ENCODE measurements around the gene CDON. TPM values are rescaled to one million over a fixed set of nuclear protein-coding genes. Genes with fewer than 3 reads are reported as not detected.

CDON gene
- total and polyA plus RNA-seq, 2 donors (not counting 1 experiment from before 2014, with no cell fraction given): 0.01 TPM; not detected in 1

DNA sequence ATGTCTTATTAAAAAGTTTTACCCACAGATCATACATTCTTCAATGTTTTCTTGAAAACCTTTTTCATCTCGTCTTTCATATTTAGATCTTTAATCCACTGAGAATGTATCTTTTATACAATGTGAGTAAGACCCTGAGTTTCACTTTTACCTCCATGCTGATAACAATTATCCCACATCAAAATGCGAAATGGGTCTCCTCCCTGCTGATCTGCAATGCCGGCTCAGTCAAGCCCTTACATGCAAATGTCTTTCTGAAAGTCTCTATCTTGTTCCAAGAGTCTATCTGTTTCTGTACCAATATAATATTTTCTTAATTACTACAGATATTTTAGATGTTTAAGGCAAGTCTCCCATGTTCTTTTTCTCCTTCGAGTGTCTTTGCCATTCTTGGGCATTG, 50.9 kb downstream of the CDON start:
- Mint-ChIP-seq H3K4me3 (no peak overlapping the region), H3K27ac (no peak overlapping the region), H3K4me1 (no peaks in the 10 kb centered on the region), H3K27me3 (peaks cover 14% of the 10 kb centered on the region), H3K9me3 (ENCODE audit: insufficient read depth) (no peaks in the 10 kb centered on the region)
- ATAC-seq (ENCODE audit: low read depth) (no peak), DNase-seq (no peak)
- no peak overlapping the region for H3K9ac ChIP-seq (ENCODE audit: low read length)
- no peak overlapping the region for H3K27ac ChIP-seq (ENCODE audit: low read length in 2 of 2)
- H3K79me2 ChIP-seq (ENCODE audit: control insufficient read depth, insufficient read depth, low read length): no peaks in the 10 kb centered on the region
- no peak overlapping the region for H2AFZ ChIP-seq (ENCODE audit: insufficient read depth, low read depth, low read length, poor library complexity, severe bottlenecking)
- H3K9me3 ChIP-seq (ENCODE audit: control extremely low read depth in 1 of 3, control insufficient read depth in 2 of 3, insufficient read depth in 1 of 3, low read length in 2 of 3): no peaks in the 10 kb centered on the region
- TF ChIP-seq, protein P1, sequence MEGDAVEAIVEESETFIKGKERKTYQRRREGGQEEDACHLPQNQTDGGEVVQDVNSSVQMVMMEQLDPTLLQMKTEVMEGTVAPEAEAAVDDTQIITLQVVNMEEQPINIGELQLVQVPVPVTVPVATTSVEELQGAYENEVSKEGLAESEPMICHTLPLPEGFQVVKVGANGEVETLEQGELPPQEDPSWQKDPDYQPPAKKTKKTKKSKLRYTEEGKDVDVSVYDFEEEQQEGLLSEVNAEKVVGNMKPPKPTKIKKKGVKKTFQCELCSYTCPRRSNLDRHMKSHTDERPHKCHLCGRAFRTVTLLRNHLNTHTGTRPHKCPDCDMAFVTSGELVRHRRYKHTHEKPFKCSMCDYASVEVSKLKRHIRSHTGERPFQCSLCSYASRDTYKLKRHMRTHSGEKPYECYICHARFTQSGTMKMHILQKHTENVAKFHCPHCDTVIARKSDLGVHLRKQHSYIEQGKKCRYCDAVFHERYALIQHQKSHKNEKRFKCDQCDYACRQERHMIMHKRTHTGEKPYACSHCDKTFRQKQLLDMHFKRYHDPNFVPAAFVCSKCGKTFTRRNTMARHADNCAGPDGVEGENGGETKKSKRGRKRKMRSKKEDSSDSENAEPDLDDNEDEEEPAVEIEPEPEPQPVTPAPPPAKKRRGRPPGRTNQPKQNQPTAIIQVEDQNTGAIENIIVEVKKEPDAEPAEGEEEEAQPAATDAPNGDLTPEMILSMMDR (IDR thresholded peaks at IDR 0.05): no peak
- no peak for TF ChIP-seq EZH2 (IDR thresholded peaks at IDR 0.05; ENCODE audit: borderline replicate concordance, insufficient read depth, low read depth, low read length, poor library complexity, severe bottlenecking)
- H3K27me3 ChIP-seq (replicated peaks in 1 of 4; ENCODE audit: control extremely low read depth in 1 of 4, control insufficient read depth in 3 of 4, insufficient read depth in 4 of 4, low read length in 3 of 4): no peaks in the 10 kb centered on the region
- no peaks in the 10 kb centered on the region for H3K4me1 ChIP-seq (ENCODE audit: control insufficient read depth in 2 of 2, insufficient read depth in 2 of 2, low read length in 2 of 2)
- ChIA-PET CTCF (no interaction called here), POLR2A (no interaction called here)
- H3K4me3 ChIP-seq (ENCODE audit: control extremely low read depth in 1 of 5, extremely low read depth in 1 of 5, insufficient read depth in 1 of 5, low read depth in 2 of 5, low read length in 4 of 5): no peak overlapping the region
- no peaks in the 10 kb centered on the region for H3K36me3 ChIP-seq (replicated peaks in 1 of 2; ENCODE audit: control extremely low read depth in 1 of 2, control insufficient read depth in 1 of 2, extremely low read depth in 1 of 2, insufficient read depth in 2 of 2, low read length in 1 of 2)
- intact Hi-C loops (cut with micrococcal nuclease): no loop called here
- H3K4me2 ChIP-seq (replicated peaks; ENCODE audit: low read depth, low read length, poor library complexity, severe bottlenecking): no peak overlapping the region
- no peaks in the 10 kb centered on the region for H4K20me1 ChIP-seq (ENCODE audit: control insufficient read depth, insufficient read depth, low read length, poor library complexity, severe bottlenecking)
- WGBS (ENCODE audit: insufficient coverage): no CpG with 5 or more reads among the region's 4 CpGs

DNA sequence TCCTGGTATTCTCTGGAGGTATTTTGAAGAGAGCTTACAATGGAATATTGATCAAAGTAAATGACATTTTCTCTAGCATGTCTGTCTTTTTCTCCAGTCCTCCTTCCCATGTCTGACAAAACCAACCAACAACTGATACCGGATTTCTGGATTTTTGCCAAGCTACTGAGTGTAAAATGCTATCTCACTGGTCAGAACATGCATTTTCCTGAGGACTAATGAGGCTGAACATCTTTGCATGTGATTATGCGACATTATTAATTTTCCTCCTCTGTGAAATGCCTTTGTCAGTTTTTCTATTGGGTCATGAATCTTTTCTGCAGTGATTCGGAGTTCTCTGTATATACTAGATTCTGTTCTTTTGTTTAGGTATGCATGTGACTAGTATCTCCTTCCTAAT, 51.4 kb downstream of the CDON start:
- no peaks in the 10 kb centered on the region for H3K27me3 ChIP-seq (replicated peaks in 1 of 4; ENCODE audit: control extremely low read depth in 1 of 4, control insufficient read depth in 3 of 4, insufficient read depth in 4 of 4, low read length in 3 of 4)

More for the DNA sequence above, 51.4 kb downstream of the CDON start:
- Histone ChIP-seq H3K27ac (ENCODE audit: low read length in 2 of 2) (no peak overlapping the region), H3K4me1 (ENCODE audit: control insufficient read depth in 2 of 2, insufficient read depth in 2 of 2, low read length in 2 of 2) (no peaks in the 10 kb centered on the region), H3K79me2 (ENCODE audit: control insufficient read depth, insufficient read depth, low read length) (no peaks in the 10 kb centered on the region), H3K36me3 (replicated peaks in 1 of 2; ENCODE audit: control extremely low read depth in 1 of 2, control insufficient read depth in 1 of 2, extremely low read depth in 1 of 2, insufficient read depth in 2 of 2, low read length in 1 of 2) (no peaks in the 10 kb centered on the region), H4K20me1 (ENCODE audit: control insufficient read depth, insufficient read depth, low read length, poor library complexity, severe bottlenecking) (no peaks in the 10 kb centered on the region), H3K4me3 (ENCODE audit: control extremely low read depth in 1 of 5, extremely low read depth in 1 of 5, insufficient read depth in 1 of 5, low read depth in 2 of 5, low read length in 4 of 5) (no peak overlapping the region), H3K9me3 (ENCODE audit: control extremely low read depth in 1 of 3, control insufficient read depth in 2 of 3, insufficient read depth in 1 of 3, low read length in 2 of 3) (no peaks in the 10 kb centered on the region), H3K4me2 (replicated peaks; ENCODE audit: low read depth, low read length, poor library complexity, severe bottlenecking) (no peak overlapping the region), H3K9ac (ENCODE audit: low read length) (no peak overlapping the region), H2AFZ (ENCODE audit: insufficient read depth, low read depth, low read length, poor library complexity, severe bottlenecking) (no peak overlapping the region)
- H3K4me3 Mint-ChIP-seq: no peak overlapping the region
- intact Hi-C loops (cut with micrococcal nuclease): no loop called here
- peaks cover 14% of the 10 kb centered on the region for H3K27me3 Mint-ChIP-seq
- DNase-seq (no peak), ATAC-seq (ENCODE audit: low read depth) (no peak)
- H3K27ac Mint-ChIP-seq: no peak overlapping the region
- ChIA-PET CTCF (no interaction called here), POLR2A (no interaction called here)
- 50% methylated on average over 1 of the region's 3 CpGs for WGBS (ENCODE audit: insufficient coverage)
- no peak for TF ChIP-seq EZH2 (IDR thresholded peaks at IDR 0.05; ENCODE audit: borderline replicate concordance, insufficient read depth, low read depth, low read length, poor library complexity, severe bottlenecking)
- H3K9me3 Mint-ChIP-seq (ENCODE audit: insufficient read depth): no peaks in the 10 kb centered on the region
- no peaks in the 10 kb centered on the region for H3K4me1 Mint-ChIP-seq
